DND-41 (cell line): ENCODE data around the gene MIB1.

Experiments
- ATAC-seq: fragments of 200-7000 bp; cut with Tn5 transposase; 3 replicates; pipeline ENCODE4 v1.9.1; 2021; ENCODE audit warnings: low read depth; ENCODE audit not compliant: insufficient read depth
- DNase-seq: peaks from one replicate; pipeline ENCODE4 v3.0.0-alpha.2; 2020
- H2AFZ ChIP-seq: 2 replicates; pipeline ENCODE4 v1.6.0; 2012; ENCODE audit warnings: low read depth, low read length
- H3K27ac ChIP-seq: 2 replicates; pipeline ENCODE4 v1.5.1; 2012; ENCODE audit warnings: low read length, inconsistent platforms
- H3K27me3 ChIP-seq: fragments of 200-600 bp; sonication (generic); 2 replicates; pipeline ENCODE4 v1.6.0; 2012; ENCODE audit warnings: low read length, mild to moderate bottlenecking, inconsistent platforms; ENCODE audit not compliant: insufficient read depth, poor library complexity
- H3K36me3 ChIP-seq: 2 replicates; pipeline ENCODE4 v1.5.1; 2012; ENCODE audit warnings: low read length, inconsistent platforms; ENCODE audit not compliant: insufficient read depth
- H3K4me1 ChIP-seq: 2 replicates; pipeline ENCODE4 v1.5.1; 2012; ENCODE audit warnings: mild to moderate bottlenecking, low read length; ENCODE audit not compliant: insufficient read depth
- H3K4me2 ChIP-seq: 2 replicates; pipeline ENCODE4 v1.6.0; 2012; ENCODE audit warnings: mild to moderate bottlenecking, moderate library complexity, low read length, inconsistent platforms; ENCODE audit not compliant: insufficient read depth
- H3K4me3 ChIP-seq, 2 experiments: fragments of 200-600 bp in 1 of 2; shearing (Covaris generic) in 1 of 2; 2 replicates each; pipeline ENCODE4 v1.5.1; 2012 to 2016; ENCODE audit warnings: inconsistent platforms in 2 of 2, low read length in 2 of 2, mild to moderate bottlenecking in 2 of 2, low read depth in 1 of 2, moderate library complexity in 1 of 2
- H3K79me2 ChIP-seq: 2 replicates; pipeline ENCODE4 v1.6.0; 2012; ENCODE audit warnings: low read length, inconsistent platforms; ENCODE audit not compliant: insufficient read depth
- H3K9ac ChIP-seq: 2 replicates; pipeline ENCODE4 v1.6.0; 2012; ENCODE audit warnings: low read depth, mild to moderate bottlenecking, inconsistent platforms, low read length, moderate library complexity
- H3K9me3 ChIP-seq: 2 replicates; pipeline ENCODE4 v1.5.1; 2012; ENCODE audit warnings: low read length, moderate library complexity, mild to moderate bottlenecking, inconsistent platforms; ENCODE audit not compliant: insufficient read depth, severe bottlenecking
- H4K20me1 ChIP-seq: 2 replicates; pipeline ENCODE4 v1.6.0; 2012; ENCODE audit warnings: low read length; ENCODE audit not compliant: insufficient read depth
- EZH2 ChIP-seq: IDR thresholded peaks from 3 replicates; pipeline ENCODE4 v1.6.1; 2012; ENCODE audit warnings: borderline replicate concordance, low read depth, mild to moderate bottlenecking, moderate library complexity, low read length, inconsistent platforms; ENCODE audit not compliant: severe bottlenecking
- TF ChIP-seq, protein P1 (sequence below): IDR thresholded peaks from 2 replicates; pipeline ENCODE4 v1.5.1; 2012; ENCODE audit warnings: borderline replicate concordance, low read length, moderate library complexity, mild to moderate bottlenecking; ENCODE audit not compliant: poor library complexity, severe bottlenecking; ENCODE audit errors: extremely low read depth

The MIB1 gene

DNA sequence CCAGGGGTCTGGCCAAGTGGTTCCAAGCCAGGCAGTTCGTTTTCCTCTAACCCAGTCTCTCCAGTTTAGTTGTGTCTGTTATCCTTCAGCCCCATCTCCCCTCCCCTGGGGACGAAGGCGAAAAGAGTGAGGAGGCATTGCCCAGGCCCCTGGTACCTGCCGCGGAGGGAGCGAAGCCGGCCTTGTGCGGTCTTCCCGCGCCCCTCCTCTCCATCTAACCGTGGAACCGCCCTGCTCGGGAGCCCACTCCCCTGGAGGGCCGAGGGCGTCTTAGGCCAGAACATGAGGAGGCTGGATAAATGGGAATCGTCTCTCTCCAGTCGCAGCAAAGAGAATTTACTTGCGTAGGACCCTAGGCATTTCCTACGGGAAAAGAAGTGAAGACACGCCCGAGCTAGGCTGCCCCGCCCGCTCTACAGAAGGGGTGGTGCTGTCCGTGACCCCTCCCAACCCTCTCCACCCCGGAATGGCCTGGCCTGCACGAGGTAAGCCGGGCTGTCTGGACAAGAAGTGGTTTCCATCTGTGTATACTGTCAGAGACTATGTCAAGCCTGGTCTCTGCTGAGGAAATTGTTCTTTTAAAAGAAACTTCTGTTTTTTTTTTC lies 156.2 kb downstream of the MIB1 start:
- Histone ChIP-seq H3K9ac (no peak overlapping the region), H2AFZ (no peak overlapping the region), H3K4me1 (no peaks in the 10 kb centered on the region), H3K27me3 (no peaks in the 10 kb centered on the region), H3K9me3 (no peaks in the 10 kb centered on the region), H3K4me2 (no peak overlapping the region), H3K36me3 (no peaks in the 10 kb centered on the region), H3K79me2 (no peaks in the 10 kb centered on the region), H4K20me1 (no peaks in the 10 kb centered on the region), H3K4me3 (no peak overlapping the region), H3K27ac (no peak overlapping the region)
- DNase-seq (no peak), ATAC-seq (no peak)
- TF ChIP-seq EZH2: no peak
- TF ChIP-seq, protein P1, sequence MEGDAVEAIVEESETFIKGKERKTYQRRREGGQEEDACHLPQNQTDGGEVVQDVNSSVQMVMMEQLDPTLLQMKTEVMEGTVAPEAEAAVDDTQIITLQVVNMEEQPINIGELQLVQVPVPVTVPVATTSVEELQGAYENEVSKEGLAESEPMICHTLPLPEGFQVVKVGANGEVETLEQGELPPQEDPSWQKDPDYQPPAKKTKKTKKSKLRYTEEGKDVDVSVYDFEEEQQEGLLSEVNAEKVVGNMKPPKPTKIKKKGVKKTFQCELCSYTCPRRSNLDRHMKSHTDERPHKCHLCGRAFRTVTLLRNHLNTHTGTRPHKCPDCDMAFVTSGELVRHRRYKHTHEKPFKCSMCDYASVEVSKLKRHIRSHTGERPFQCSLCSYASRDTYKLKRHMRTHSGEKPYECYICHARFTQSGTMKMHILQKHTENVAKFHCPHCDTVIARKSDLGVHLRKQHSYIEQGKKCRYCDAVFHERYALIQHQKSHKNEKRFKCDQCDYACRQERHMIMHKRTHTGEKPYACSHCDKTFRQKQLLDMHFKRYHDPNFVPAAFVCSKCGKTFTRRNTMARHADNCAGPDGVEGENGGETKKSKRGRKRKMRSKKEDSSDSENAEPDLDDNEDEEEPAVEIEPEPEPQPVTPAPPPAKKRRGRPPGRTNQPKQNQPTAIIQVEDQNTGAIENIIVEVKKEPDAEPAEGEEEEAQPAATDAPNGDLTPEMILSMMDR: no peak

DNA sequence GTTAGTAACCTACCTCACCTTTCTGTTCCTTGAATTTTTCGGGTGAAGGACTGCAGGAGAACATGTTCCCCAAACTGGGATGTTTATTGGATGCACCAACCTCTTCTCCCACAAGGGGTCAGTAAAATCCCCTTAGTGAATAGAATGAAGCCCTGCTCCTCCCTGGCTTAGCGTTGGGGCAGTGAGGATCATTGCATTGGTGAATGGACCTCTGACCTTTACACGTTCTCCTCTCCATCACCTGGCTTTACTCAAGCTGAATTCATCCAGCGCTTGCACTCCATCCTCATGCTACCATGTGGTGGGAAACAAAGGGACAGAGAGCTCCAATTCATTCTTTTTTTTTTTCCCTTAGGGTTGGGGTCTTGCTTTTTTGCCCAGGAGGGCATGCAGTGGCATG lies 157.2 kb downstream of the MIB1 start:
- H3K4me1 ChIP-seq: no peaks in the 10 kb centered on the region
- DNase-seq (peak; percentile 32), ATAC-seq (peak; percentile 70; the same call in 2 of the 3 replicates)
- H3K36me3 ChIP-seq: no peaks in the 10 kb centered on the region
- H3K27ac ChIP-seq: no peak overlapping the region
- no peak for TF ChIP-seq EZH2
- TF ChIP-seq, protein P1: peak; percentile 77
- no peak overlapping the region for H3K4me3 ChIP-seq
- H4K20me1 ChIP-seq: no peaks in the 10 kb centered on the region
- H3K9ac ChIP-seq: no peak overlapping the region
- H3K27me3 ChIP-seq: no peaks in the 10 kb centered on the region
- no peak overlapping the region for H3K4me2 ChIP-seq
- H3K79me2 ChIP-seq: no peaks in the 10 kb centered on the region
- H2AFZ ChIP-seq: no peak overlapping the region; the same call in 1 of the 2 replicates
- no peaks in the 10 kb centered on the region for H3K9me3 ChIP-seq

DNA sequence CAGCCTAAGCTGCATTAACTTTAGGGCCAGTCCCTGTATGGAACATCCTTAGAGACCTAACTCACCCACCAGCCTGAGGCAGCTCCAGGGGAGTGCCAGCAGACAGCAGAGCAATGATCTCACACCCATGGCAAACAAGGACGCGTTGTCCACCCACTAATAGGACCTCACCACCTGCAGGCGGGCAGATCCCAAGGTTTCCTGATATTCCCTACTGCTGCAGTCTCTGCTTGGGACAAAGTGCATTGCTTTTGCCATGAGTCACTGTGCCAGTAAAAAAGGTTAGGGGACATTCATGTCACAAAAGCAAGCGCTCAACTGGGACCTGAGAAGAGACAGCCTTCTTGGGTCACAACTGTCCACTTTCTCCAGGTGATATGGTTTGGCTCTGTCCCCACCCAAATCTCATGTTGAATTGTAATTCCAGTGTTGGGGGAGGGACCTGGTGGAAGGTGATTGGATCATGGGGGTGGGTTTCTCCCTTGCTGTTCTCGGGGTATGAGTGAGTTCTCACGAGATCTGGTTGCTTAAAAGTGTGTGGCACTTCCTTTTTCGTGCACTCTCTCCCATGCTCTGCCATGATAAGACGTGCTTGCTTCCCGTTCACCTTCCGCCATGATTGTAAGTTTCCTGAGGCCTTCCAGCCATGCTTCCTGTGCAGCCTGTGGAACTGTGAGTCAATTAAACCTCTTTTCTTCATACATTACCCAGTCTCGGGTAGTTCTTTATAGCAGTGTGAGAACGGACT lies 160.2 kb downstream of the MIB1 start:
- H3K27ac ChIP-seq: no peak overlapping the region
- H3K4me3 ChIP-seq: no peak overlapping the region
- no peaks in the 10 kb centered on the region for H3K4me1 ChIP-seq
- ATAC-seq (no peak), DNase-seq (no peak)
- no peak overlapping the region for H2AFZ ChIP-seq
- no peaks in the 10 kb centered on the region for H3K9me3 ChIP-seq
- H4K20me1 ChIP-seq: no peaks in the 10 kb centered on the region
- no peaks in the 10 kb centered on the region for H3K79me2 ChIP-seq
- H3K9ac ChIP-seq: no peak overlapping the region
- H3K4me2 ChIP-seq: no peak overlapping the region
- no peak for TF ChIP-seq EZH2
- TF ChIP-seq, protein P1: no peak
- H3K36me3 ChIP-seq: no peaks in the 10 kb centered on the region
- H3K27me3 ChIP-seq: peaks cover 2% of the 10 kb centered on the region
